Measurements from ENCODE around the gene OPN4. TPM values are rescaled to one million over a fixed set of nuclear protein-coding genes. Genes with fewer than 3 reads are reported as not detected.

Gene OPN4
- total and polyA plus RNA-seq, 2 of the 8 experiments (the other 6 are each of a cell fraction or from before 2014, with no cell fraction given), result not detected

- TF ChIP-seq KDM5A (IDR thresholded peaks at IDR 0.05; ENCODE audit: low read length) (no peak), SP2 (IDR thresholded peaks at IDR 0.05; ENCODE audit: low read length) (no peak), CTCF (IDR thresholded peaks at IDR 0.05; ENCODE audit: control extremely low read depth in 1 of 3, insufficient read depth in 1 of 3, low read depth in 1 of 3, low read length in 3 of 3) (no peak), MAX (IDR thresholded peaks at IDR 0.05) (peak; percentile 41; the same call in 1 of the 2 replicates), TAF7 (optimal IDR thresholded peaks at IDR 0.05; ENCODE audit: borderline replicate concordance, low read depth, low read length) (no peak), RAD21 (IDR thresholded peaks at IDR 0.05 in 1 of 2, conservative IDR thresholded peaks at IDR 0.05 in 1 of 2; ENCODE audit: low read depth in 2 of 2, low read length in 2 of 2) (no peak)
- no peak overlapping the region for H2AFZ ChIP-seq (ENCODE audit: low read length)
- peak overlapping the region; percentile 75; the same call in 1 of the 2 replicates for H2BK20ac ChIP-seq (ENCODE audit: low read length)
- DNase-seq (ENCODE audit: low read depth in 1 of 2, low spot score in 2 of 2) (no peak), FAIRE-seq (no peak)
- H2BK5ac ChIP-seq (ENCODE audit: low read depth, low read length), result no peak overlapping the region
- POLR2A ChIA-PET (ENCODE audit: partially characterized antibody), result interaction anchor here (1.2 to 2.2 kb wide), 4 partner anchors 10 to 72 kb away, joined by 3 to 5 read pairs (median 4); no protein-coding TSS in a partner anchor
- H3K4me2 ChIP-seq (ENCODE audit: insufficient read depth in 1 of 2, low read depth in 2 of 2, low read length in 2 of 2), result no peak overlapping the region
- H2BK12ac ChIP-seq (ENCODE audit: low read depth, low read length), result peak overlapping the region; percentile 4; the same call in 1 of the 2 replicates
- no peak overlapping the region for H3K4me3 ChIP-seq (ENCODE audit: extremely low read depth in 1 of 4, insufficient read depth in 2 of 4, low read depth in 3 of 4, low read length in 4 of 4)
- H4K8ac ChIP-seq (ENCODE audit: extremely low read depth, insufficient read depth, low read length), result no peak overlapping the region
- no peaks in the 10 kb centered on the region for H3K79me2 ChIP-seq (ENCODE audit: control insufficient read depth in 1 of 2, insufficient read depth in 2 of 2, low read length in 2 of 2)
- no peaks in the 10 kb centered on the region for H3K79me1 ChIP-seq (ENCODE audit: low read depth, low read length)
- peak overlapping the region; percentile 65; the same call in 1 of the 2 replicates for H2BK15ac ChIP-seq (ENCODE audit: low read length)
- H4K5ac ChIP-seq (ENCODE audit: insufficient read length, low read depth, low read length), result no peak overlapping the region
- H3K18ac ChIP-seq (ENCODE audit: extremely low read depth, low read length), result no peak overlapping the region; the same call in 1 of the 2 replicates
- no peak overlapping the region for H4K91ac ChIP-seq (replicated peaks; ENCODE audit: insufficient read length, low read length)
- CTCF ChIA-PET (ENCODE audit: partially characterized antibody), result interaction anchor here (0.9 to 13.4 kb wide), 20 partner anchors 9 to 303 kb away, joined by 3 to 105 read pairs (median 5); partner anchors contain the start of gene OPN4
- no peaks in the 10 kb centered on the region for H3K9me3 ChIP-seq (ENCODE audit: insufficient read depth in 2 of 2, low read depth in 1 of 2, low read length in 1 of 2)
- no peak overlapping the region for H2BK120ac ChIP-seq (replicated peaks; ENCODE audit: low read depth, low read length)
- H3K27ac ChIP-seq (ENCODE audit: low read depth, low read length), result no peak overlapping the region
- no peak overlapping the region for H2AK5ac ChIP-seq (ENCODE audit: low read depth, low read length)
- no peak overlapping the region for H3K23ac ChIP-seq (ENCODE audit: insufficient read length)
- H3K4ac ChIP-seq (replicated peaks; ENCODE audit: insufficient read length, low read depth, low read length), result no peak overlapping the region
- no peaks in the 10 kb centered on the region for H3K36me3 ChIP-seq (ENCODE audit: control insufficient read depth in 2 of 4, insufficient read depth in 4 of 4, low read length in 3 of 4)
- peaks cover 0 to 11% (median 4%) of the 10 kb centered on the region in 4 experiments; a peak in 6 of 7 replicates for H3K4me1 ChIP-seq (replicated peaks in 1 of 4; ENCODE audit: control insufficient read depth in 3 of 4, insufficient read depth in 4 of 4, low read length in 3 of 4)
- no peaks in the 10 kb centered on the region for H3K27me3 ChIP-seq (replicated peaks in 1 of 4; ENCODE audit: control insufficient read depth in 3 of 4, extremely low read depth in 1 of 4, insufficient read depth in 3 of 4, low read length in 3 of 4)
- no peak overlapping the region for H3K9ac ChIP-seq (replicated peaks in 1 of 4; ENCODE audit: extremely low read depth in 1 of 4, low read depth in 3 of 4, low read length in 3 of 4)
- H3K14ac ChIP-seq (ENCODE audit: insufficient read length), result no peak overlapping the region
- H3K56ac ChIP-seq (replicated peaks; ENCODE audit: insufficient read length, low read depth, low read length), result no peak overlapping the region
- 92% methylated on average over 10 of the region's 10 CpGs; no CpG with 5 or more reads in 1 of the 2 experiments for WGBS, 2 experiments (ENCODE audit: extremely low coverage in 1 of 2, insufficient coverage in 1 of 2, insufficient read length in 1 of 2, insufficient replicate concordance in 2 of 2, low coverage in 1 of 2, low lambda C conversion rate in 2 of 2, missing lambda C conversion rate in 1 of 2)
- H4K20me1 ChIP-seq (replicated peaks in 1 of 2; ENCODE audit: control insufficient read depth in 1 of 2, insufficient read depth in 2 of 2, low read length in 2 of 2), result no peaks in the 10 kb centered on the region
- H3K23me2 ChIP-seq (ENCODE audit: low read depth, low read length), result no peaks in the 10 kb centered on the region
Measured at GRCh38 chr10:86663576-86664339, 9.4 kb downstream of the OPN4 start.

All from H1 (cell line).